GM21367 (cell line): ENCODE measurements around the gene EPB41L4A.
"Not testable (repeated sequence)": the region's sequence is repeated elsewhere in the genome, so short reads cannot be mapped to it uniquely, and the experiment has no call there.

ENCODE experiments used
- ATAC-seq: cut with Tn5 transposase; IDR thresholded peaks from one replicate; pipeline ENCODE4 v1.9.1; 2021; ENCODE audit not compliant: unreplicated experiment

Gene EPB41L4A

DNA sequence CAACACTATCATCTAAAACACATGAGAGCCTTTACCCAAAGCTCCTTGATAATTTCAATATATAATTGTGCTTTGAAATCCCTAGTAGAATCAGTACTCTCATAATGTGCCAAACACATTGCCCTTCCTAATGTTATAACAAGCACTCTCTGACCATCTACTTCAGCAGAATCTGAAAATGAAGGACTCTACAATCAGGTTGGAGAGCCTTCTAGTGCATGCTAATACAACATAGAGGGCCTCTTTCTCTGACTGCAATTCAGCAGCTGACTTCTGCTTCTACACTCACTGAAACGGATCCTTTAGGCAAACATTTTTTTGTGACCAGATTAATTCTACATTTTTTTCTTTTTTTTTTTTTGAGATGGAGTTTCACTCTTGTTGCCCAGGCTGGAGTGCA, 155.6 kb downstream of the EPB41L4A start:
- no peak for ATAC-seq

DNA sequence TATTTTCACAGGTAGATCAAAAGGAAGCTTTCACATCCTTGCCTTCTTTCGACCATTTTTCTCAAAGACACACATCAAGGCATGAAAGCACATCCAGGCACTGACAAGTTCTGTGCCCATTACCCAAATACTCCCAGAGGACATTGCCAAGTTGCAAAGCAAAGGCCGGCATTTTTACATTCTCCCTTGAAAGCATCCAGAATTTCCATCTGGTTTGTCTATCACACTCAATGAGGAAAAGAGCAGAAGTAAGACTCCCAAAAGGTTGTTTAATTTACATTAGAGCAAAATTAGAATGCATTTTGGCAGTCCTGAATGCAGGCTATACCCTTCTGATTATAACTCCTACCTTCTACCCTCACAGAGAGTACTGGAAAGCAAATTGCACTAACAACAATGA, 160.5 kb downstream of the EPB41L4A start:
- ATAC-seq: no peak

DNA sequence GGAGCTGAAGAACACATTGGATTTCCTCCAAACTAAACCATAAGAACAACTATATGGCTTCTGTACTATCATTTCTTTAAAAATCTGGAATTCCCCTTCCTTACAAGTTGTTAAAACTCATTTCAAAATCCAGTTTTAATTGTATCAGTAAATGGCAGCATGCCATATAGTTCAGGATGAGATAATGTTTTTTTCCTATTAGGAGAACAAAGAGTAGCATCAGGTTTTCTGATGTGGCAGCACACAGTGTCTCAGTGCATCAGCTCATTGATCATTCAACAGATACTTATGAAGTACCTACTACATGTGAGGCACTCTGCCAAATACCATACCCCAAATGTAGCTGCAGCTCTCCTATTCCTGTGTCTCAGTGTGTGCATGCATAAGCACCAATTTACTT, 161.1 kb downstream of the EPB41L4A start:
- ATAC-seq: no peak

GRCh38 chr5:112257005-112257404, 162.1 kb downstream of the EPB41L4A start:
- no peak for ATAC-seq

DNA sequence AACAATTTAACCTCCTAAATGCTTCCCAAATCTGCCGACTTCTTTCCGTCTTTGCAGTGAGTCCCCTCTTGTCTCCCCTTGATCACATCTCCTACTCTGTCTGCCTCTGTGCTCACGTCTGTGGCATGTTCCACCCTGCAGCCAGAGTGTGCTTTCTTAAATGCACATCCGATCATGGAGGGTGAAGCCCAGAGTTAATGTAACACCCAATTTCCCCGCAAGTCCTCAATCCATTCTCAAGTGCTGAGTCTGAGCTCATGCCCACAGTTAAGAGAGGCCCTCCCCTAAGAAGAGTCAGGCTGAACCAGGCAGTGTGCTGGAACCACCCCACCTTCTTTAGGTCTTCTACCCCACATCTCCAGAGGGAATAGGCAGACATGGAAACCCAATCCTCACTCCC, 164.8 kb downstream of the EPB41L4A start:
- ATAC-seq: no peak

GRCh38 chr5:112253478-112254250, 165.4 kb downstream of the EPB41L4A start:
- ATAC-seq: no peak

GRCh38 chr5:112250551-112250950, 168.5 kb downstream of the EPB41L4A start:
- no peak for ATAC-seq

DNA sequence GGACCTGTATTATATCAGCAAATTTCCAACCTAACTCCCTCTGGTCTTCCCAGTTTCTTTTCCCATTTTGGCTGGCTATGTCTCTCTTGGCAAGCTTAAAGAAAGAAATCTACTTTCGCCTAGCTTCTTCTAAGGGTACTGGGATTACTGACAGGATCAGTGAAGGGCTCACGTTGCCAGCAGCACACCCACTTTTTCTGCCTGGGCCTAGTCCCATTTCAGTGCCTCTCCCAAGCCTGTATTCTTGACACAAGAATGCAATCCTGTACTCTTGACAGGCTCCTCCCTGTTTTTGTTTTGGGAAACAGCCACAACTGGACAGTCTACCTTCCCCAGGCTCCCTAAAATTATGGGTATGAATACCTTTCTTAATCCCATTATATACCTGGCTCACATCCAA, 170.5 kb downstream of the EPB41L4A start:
- no peak for ATAC-seq

GRCh38 chr5:112247960-112248359, 171.1 kb downstream of the EPB41L4A start:
- ATAC-seq: no peak

DNA sequence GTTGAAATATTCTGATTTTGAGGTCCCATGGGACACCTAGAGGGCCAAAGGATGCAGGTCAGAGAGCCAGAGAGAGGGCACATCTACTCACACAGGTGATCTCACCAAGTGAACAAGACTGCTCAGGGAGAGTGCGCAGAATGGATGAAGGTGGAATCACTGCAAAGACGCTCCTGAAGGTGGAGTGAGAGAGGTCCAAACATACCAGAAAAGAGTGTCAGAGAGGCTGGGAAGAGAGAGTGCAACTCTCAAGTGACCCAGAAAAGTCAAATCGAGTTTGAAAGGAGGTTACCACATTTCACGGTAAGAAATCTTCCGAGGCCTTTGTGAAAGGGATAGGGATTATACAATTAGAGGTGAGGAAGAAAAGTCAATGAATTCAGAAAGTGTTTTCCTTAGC, 173.4 kb downstream of the EPB41L4A start:
- no peak for ATAC-seq

DNA sequence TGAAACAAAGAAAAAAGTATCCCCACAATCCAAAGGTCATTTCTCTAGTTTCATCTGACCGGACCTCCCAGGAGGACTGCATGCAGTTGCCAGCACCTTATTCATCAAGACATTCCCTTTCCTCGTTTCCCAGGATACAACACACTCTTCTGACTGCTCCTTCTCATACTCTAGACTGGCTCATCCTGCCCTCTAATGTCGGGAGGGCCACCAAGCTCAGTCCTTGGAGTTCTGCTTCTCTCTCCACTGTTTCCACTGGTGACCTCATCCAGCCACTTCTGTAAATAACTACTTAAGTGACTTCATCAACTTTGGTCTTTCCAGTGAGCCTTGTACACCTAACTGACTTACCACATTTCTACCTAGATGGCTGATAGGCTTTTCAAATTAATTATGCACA, 179.1 kb downstream of the EPB41L4A start:
- ATAC-seq: no peak

DNA sequence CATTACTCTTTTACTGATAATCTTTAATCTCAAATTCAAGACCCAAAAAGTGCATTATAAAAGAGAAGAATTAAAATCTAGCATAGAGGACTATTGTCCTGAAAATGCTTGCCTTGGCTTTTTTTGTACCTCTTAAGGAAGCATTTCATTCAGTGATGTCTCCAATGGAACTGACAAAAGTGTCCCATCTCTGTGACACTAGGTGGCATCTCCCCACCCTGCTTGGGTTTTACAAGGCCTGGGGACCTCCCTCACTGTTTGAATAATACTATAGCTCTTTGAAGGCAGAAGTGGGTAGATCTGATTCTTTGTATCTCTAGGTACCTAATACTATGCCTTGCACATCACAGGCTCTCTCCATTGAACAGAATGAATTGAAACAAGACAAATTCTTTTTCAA, 180.6 kb downstream of the EPB41L4A start:
- no peak for ATAC-seq

DNA sequence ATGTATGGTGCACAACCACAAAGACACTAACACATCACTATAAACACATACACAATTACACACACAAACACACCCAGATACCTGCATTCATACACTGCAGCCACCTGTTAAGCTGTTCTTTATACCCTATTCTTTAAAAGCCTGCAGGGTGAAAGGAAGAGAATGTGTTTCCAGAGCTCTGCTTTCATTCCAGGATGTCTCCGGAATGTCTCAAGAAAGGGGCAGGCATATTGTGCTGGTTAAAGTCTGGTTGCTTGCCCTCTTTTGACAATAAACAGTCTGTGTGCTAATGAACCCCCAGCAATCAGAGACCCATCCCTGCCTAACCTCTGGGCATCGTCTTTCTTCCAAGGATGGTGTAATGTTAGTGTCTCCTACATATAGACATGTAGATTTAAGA, 181.6 kb downstream of the EPB41L4A start:
- no peak for ATAC-seq

DNA sequence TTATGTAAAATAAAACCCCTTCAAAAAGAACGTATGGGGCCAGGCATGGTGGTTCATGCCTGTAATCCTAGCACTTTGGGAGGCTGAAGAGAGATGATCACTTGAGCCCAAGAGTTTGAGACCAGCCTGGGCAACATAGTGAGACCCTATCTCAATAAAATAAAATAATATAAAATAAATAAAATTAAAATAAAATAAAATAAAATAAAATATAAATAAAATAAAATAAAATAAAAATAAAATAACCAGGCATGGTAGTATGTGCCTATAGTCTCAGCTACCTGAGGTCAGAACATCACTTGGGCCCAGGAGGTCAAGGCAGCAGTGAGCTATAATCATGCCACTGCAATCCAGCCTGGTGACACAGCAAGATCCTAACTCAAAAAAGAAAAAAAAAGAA, 185.1 kb downstream of the EPB41L4A start:
- ATAC-seq: no peak

DNA sequence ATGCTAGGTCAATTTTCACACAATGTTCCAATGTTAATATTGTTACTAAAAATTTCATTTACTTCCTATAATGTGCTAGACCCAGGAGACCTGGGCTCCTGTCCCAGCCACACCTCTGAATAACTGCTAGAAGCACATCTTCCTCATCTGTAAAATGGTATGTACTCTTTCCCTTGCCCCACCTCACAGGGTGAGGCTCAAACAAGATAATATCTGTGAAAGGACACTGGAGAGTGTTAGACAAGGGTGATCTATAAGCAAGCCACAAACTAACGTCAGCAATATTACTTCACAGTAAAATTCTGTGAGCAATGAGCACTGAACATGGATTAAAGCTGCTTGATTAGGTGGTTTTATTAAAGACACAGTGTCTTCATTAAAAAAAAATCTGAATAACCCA, 186.4 kb downstream of the EPB41L4A start:
- ATAC-seq: no peak

DNA sequence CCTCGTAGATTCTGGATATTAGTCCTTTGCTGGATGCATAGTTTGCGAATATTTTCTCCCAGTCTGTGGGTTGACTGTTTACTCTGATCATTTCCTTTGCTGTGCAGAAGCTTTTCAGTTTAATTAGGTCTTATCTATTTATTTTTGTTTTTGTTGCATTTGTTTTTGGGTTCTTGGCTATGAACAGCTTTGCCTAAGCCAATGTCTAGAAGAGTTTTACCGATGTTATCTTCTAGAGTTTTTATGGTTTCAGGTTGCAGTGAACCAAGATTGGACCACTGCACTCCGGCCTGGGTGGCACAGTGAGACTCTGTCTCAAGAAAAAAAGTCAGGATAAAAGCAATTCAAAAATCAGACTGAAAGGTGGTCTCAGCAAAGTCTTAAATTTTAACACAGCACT, 188.5 kb downstream of the EPB41L4A start:
- no peak for ATAC-seq

GRCh38 chr5:112228667-112229066, 190.4 kb downstream of the EPB41L4A start:
- ATAC-seq: no peak

DNA sequence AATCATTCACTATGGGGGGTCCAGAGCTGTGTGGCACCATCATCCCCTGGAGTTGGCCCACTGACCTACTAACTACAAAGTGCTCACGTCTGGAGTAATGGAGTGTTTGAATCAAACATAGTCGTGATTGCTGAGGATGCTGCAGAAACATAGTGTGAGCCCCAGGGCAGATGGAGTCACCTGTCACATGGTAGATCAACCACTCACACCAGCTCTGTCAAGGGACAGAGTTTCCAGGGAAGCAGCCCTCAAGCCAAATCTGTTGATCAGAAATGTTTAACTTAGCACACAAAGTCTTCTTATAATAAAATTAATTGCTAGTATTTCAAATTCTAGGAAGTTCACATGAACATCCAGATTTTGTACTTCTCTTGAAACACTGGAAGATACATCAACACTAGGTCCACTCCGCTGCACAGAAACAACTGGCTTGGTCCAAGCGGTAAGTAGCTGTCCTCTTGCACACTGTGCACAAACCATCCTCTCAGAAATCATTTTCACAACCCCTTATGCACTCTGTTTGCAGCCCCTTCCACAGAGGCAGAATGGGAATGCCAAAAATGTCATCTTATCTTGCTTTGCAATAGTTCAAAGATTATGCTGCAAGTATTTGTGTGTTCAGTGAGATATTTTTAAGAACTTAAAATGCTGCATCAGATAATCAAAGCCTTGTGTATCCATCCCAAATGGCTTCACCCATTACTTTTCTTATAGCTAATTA, 191.0 kb downstream of the EPB41L4A start:
- ATAC-seq: no peak

DNA sequence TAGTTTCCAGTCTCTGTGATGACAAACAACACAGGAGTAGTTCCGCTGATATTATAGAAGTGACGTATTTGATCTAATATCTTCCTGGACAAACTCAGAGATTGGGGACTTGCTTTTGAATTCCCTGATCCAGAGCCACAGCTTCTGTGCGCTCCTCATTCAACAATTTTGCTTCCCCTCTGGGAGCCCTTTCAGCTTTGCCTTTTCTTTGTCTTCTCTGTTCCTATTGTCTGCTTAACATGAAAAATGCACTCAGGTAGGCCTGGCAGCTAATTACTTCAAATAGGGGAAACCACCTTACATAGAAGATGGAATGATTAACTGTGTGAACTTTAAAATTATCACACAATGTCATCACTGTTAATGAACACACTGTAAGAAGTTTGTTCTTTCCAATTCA, 192.9 kb downstream of the EPB41L4A start:
- no peak for ATAC-seq

DNA sequence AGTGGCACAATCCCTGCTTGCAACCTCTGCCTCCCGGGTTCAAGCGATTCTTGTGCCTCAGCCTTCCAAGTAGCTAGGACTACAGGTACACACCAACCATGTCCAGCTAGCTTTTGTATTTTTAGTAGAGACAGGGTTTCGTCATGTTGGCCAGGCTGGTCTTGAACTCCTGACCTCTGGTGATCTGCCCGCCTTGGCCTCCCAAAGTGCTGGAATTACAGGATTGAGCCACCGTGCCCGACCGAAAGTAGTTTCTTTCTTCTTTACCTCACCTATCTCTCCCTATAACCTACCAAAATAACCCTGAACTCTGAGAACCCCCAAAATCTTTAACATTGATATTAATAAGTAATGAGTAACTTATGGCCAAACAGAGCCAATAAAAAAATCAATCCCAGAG, 196.1 kb downstream of the EPB41L4A start:
- not testable (repeated sequence) for ATAC-seq

GRCh38 chr5:112221128-112221527, 197.9 kb downstream of the EPB41L4A start:
- ATAC-seq: no peak

- ATAC-seq: no peak
Measured at GRCh38 chr5:112219000-112219399, 200.1 kb downstream of the EPB41L4A start.
